IPS DF 19.7 (cell line): ENCODE measurements around the gene FPGS.
"Not testable (repeated sequence)": the region's sequence is repeated elsewhere in the genome, so short reads cannot be mapped to it uniquely, and the experiment has no call there.

Experiments
- DNase-seq: peaks from one replicate; pipeline ENCODE4 v3.0.0-alpha.2; 2013; ENCODE audit warnings: low read depth, low spot score

The FPGS gene

GRCh38 chr9:127812011-127812410 is 9.3 kb downstream of the FPGS start:
- no peak for DNase-seq

GRCh38 chr9:127812936-127813675 is 10.4 kb downstream of the FPGS start:
- no peak for DNase-seq

- DNase-seq = no peak
Observed at GRCh38 chr9:127813686-127814226, 11.1 kb downstream of the FPGS start.

- no peak for DNase-seq
Observed at GRCh38 chr9:127814619-127815511, 12.2 kb downstream of the FPGS start.

GRCh38 chr9:127815512-127816361 is 13.1 kb downstream of the FPGS start:
- DNase-seq = no peak

- no peak for DNase-seq
Observed at GRCh38 chr9:127816362-127816725, 13.7 kb downstream of the FPGS start.

GRCh38 chr9:127816728-127817127 is 14.0 kb downstream of the FPGS start:
- no peak for DNase-seq

- DNase-seq = no peak
Observed at GRCh38 chr9:127817881-127818434, 15.3 kb downstream of the FPGS start.

- no peak for DNase-seq
Observed at GRCh38 chr9:127818574-127818973, 15.9 kb downstream of the FPGS start.

GRCh38 chr9:127822108-127822507 is 19.4 kb downstream of the FPGS start:
- DNase-seq = no peak

GRCh38 chr9:127825319-127826051 is 22.8 kb downstream of the FPGS start:
- no peak for DNase-seq

GRCh38 chr9:127826253-127826913 is 23.7 kb downstream of the FPGS start:
- DNase-seq = no peak

- peak; percentile 86 for DNase-seq
Observed at GRCh38 chr9:127828262-127829031, 25.8 kb downstream of the FPGS start.

- DNase-seq = no peak
Observed at GRCh38 chr9:127829205-127829906, 26.7 kb downstream of the FPGS start.

GRCh38 chr9:127832248-127832647 is 29.6 kb downstream of the FPGS start:
- DNase-seq = no peak

GRCh38 chr9:127833555-127833954 is 30.9 kb downstream of the FPGS start:
- DNase-seq = no peak

GRCh38 chr9:127835991-127836516 is 33.4 kb downstream of the FPGS start:
- no peak for DNase-seq

- not testable (repeated sequence) for DNase-seq
Observed at GRCh38 chr9:127836561-127836960, 33.9 kb downstream of the FPGS start.
